GM21723 (cell line): ENCODE measurements around the gene SMCHD1.
"Not testable (repeated sequence)": the region's sequence is repeated elsewhere in the genome, so short reads cannot be mapped to it uniquely, and the experiment has no call there.

ENCODE experiments used
- ATAC-seq: cut with Tn5 transposase; IDR thresholded peaks from one replicate; pipeline ENCODE4 v1.9.1; 2021; ENCODE audit warnings: mild to moderate bottlenecking, moderate library complexity; ENCODE audit not compliant: unreplicated experiment

The SMCHD1 gene

DNA sequence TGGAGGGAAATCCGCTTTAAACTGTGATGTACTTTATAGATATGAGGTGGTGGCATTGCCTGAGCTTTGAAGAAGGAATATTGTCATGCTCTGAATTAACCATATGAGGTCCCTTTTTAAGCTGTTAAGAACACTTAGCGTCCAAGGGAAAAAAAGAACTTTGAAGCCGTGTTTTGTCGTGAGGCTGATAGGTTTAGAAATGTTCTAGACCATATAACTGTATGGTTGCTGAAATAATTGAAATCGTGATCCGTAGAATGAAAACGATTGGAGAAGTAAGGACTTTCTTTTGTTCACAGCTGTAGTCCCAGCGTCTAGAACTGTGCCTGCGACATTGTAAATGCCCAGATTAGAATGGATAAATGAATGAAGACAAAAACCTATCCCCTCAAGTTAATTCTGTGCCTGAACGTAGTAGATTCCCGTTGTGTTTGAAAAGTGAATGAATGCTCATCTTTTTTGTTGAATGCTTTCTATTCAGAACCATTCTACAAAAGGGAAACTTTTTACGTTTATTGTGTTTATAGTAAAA, 1.5 kb downstream of the SMCHD1 start:
- ATAC-seq: no peak

DNA sequence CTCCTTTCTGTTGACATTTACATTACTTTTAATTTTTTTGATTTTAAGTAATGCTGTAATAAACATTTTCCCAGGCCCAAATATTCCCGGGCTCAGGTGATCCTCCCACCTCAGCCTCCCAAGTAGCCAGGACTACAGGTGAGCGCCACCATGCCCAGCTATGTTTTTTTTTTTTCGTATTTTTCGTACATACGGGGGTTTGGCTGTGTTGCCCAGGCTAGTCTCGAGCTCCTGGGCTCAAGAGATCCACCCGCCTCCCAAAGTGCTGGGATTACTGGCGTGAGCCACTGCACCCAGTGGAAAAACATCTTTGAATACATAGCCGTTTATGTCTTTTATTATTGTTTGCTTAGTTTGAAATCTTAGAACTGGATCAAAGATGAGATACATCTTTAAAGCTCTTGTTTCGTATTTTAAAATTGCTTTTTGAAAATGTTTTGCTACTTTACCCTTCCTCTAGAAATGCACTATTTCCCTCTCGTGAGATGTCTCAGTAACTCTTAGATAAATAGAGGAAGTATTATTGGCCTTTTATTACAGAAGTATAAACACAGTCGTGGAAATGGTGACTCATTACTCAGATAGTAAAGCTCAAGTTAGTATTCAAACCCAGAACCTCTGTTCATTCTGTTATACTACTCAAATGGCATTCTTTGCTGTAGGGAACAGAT, 2.4 kb downstream of the SMCHD1 start:
- ATAC-seq: no peak

DNA sequence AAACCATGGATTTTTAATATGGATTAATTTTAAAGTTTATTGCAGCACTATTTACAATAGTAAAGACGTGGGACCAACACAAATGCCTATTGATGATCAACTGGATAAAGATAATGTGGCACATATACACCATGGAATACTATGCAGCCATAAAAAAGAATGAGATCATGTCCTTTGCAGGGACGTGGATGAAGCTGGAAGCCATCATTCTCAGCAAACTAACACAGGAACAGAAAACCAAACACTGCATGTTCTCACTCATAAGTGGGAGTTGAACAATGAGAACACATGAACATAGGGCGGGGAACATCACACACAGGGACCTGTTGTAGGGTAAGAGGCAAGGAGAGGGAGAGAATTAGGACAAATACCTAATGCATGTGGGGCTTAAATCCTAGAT, 5.3 kb downstream of the SMCHD1 start:
- ATAC-seq: not testable (repeated sequence)

GRCh38 chr18:2662288-2662687, 6.8 kb downstream of the SMCHD1 start:
- not testable (repeated sequence) for ATAC-seq

DNA sequence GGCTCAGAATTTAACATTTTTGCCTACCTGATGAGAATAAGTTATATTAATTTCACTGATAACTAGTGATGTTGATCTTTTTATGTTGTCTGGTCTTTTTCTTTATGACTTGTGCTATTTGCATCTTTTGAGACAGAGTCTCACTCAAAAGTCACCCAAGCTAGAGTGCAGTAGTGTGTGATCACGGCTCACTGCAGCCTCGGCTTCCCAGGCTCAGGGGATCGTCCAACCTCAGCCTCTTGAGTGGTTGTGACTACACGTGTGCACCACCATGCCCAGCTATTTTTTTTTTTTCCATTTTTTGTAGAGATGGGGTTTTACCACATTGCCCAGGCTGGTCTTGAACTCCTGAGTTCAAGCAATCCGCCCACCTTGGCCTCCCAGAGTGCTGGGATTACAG, 7.5 kb downstream of the SMCHD1 start:
- ATAC-seq: no peak

GRCh38 chr18:2672410-2672809, 16.9 kb downstream of the SMCHD1 start:
- no peak for ATAC-seq

DNA sequence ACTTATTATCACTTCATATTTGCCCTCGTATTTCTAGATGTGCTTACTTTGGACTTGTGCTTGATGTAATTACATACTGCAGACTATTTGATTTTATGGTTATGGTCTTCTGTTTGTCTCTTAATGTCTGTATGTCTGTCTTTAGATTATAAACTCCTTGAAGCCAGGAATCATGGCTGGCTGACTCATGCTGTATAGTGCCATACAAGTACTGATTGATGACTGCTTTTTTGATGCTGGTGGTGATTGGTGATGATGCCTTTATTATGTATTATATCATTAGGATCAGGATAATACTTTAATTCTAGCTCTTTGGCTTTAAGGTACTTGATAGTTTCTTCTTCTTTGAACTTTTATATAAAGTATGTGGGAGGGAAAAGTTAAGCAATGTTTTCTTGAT, 17.3 kb downstream of the SMCHD1 start:
- ATAC-seq: no peak

DNA sequence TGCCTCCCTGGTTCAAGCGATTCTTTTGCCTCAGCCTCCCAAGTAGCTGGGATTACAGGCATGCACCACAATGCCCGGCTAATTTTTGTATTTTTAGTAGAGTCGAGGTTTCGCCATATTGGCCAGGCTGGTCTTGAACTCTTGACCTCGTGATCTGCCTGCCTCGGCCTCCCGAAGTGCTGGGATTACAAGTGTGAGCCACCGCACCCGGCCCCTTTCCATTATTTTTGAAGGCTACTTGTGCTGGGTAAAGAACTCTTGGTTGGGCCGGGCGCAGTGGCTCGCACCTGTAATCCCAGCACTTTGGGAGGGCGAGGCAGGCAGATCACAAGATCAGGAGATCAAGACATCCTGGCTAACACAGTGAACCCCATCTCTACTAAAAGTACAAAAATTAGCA, 23.4 kb downstream of the SMCHD1 start:
- not testable (repeated sequence) for ATAC-seq

GRCh38 chr18:2680216-2680792, 24.8 kb downstream of the SMCHD1 start:
- ATAC-seq: no peak

DNA sequence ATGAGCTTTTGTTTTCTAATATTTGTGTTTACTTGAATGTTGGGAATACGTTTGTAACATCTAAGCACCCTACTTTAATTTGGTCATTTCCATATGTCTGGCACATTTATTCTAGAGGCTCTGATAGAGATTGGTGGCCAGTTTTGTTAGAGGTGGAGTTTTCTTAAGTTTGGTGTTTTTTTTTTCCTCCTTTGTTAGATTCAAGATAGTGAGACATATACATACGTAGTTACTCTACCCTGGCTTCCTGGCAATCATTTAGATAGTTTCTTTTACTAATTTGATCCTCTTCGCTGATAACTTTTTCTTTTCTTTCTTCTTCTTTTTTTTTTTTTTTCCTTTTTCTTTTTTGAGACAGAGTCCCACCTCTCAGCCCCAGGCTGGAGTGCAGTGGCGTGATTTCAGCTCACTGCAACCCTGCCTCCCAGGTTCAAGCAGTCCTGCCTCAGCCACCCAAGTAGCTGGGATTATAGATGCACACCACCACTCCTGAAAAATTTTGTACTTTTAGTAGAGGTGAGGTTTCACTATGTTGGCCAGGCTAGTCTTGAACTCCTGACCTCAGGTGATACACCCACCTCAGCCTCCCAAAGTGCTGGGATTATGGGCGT, 26.6 kb downstream of the SMCHD1 start:
- no peak for ATAC-seq

DNA sequence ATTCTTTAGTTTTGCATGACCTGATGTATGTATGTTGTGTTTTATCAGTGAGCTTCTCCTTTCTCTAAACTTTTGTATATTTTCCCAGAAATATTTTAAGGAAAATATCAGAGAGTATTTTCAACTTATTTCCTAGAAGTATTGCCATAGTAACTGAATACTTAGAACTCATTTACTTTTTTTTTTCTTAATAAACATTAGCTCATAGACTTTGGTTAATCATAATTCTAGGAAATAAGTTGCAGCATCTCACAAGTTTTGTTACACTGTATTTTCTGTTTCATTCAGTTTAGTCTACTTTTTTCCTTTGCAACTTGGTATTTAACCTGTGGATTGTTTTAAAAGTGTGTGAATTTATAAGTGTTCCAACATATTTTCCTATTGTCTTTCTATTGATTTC, 27.5 kb downstream of the SMCHD1 start:
- ATAC-seq: no peak

DNA sequence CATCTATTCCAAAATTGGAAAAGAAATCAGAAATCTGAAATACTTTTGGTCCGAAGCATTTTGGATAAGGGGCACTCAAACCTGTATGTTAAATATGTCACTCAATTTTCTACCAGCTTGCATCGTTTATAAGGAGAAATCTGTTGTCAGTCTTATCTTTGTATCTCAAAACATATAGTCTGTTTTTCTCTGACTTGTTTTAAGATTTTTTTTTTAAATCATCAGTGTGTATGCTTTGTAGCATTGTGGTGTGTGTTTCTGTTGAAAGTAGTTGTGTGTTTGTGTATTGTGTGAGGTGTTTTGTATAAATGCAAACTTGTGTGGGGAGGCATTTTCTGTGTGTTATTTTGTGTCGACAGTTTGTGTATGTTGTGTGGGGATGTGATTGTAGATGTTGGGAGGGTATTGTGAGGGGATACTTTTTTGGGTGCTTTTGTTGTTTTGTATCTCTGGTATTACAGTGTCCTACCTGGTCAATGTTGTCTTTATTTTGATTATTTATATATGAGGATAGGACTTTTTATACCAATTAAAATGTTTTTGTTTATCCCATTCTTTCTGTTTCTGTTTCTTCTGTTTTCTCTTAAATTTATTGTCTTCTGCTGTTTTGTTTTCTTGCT, 30.9 kb downstream of the SMCHD1 start:
- ATAC-seq: no peak

DNA sequence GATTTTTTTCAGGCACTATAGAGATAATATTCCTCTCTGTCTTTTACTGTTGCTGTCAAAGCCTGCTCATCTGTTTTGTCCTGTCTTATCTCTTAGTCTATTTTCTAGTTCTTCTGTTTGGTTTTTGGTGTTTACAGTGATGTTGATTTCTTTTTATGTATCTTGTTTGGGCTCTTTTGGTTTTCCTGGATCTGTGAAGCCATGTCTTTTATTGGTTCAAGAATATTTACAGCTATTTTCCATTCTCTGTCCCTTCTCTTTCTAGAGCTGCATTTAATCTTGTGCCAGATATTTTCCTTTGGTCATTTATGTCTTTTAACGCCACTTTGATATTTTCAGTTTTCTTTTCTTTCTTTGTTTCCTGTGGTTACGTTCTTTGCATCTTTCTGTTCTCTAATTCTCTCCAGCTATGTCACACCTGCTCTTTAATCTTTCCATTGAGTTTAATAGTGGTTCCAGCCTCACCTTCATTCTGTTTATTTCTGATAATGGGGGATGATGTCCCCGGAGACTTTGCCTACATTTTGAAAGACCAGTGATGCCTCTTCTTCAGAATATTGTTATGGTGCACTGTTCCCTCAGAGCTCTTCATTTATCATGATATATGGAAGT, 32.0 kb downstream of the SMCHD1 start:
- ATAC-seq: peak; percentile 74

- ATAC-seq: no peak
Observed at GRCh38 chr18:2692508-2692907, 37.0 kb downstream of the SMCHD1 start.

DNA sequence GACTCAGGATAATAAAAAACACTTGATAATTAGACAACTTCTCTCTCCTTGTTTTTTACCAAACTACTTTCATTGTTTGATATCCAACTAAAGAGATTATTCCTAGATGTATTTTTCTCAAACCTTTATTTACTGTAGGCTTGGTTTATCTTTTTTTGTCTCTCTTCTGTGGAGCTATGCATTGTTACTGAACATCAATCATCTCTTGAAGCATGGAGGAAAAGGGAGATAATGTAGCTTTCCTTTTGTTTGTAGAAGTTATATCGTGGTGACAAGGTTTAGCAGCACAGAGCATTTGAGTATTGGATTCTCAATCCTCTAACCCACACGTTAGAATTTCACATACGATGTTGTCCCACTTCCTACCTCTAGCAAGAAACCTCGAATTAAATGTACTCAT, 41.7 kb downstream of the SMCHD1 start:
- ATAC-seq: no peak

- ATAC-seq: no peak
Observed at GRCh38 chr18:2699001-2699400, 43.5 kb downstream of the SMCHD1 start.

DNA sequence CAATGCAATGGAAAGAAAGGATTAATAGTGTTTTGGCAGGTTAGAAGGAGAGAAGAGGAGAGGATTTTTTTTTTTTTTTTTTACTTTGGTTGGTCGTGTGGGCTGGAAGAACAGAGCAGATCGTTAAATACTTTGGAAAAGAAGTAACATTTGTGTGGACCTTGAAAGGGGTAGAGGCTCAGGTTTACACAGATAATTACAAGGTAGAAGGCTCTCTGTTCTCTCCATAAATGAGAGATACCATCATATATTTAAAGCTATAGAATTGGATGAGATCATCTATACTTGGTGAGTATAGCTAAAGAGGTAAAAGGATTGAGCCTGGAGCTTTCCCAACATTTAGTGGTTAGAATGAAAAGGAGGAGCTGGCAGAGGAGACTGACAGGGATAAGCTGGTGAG, 49.0 kb downstream of the SMCHD1 start:
- no peak for ATAC-seq

DNA sequence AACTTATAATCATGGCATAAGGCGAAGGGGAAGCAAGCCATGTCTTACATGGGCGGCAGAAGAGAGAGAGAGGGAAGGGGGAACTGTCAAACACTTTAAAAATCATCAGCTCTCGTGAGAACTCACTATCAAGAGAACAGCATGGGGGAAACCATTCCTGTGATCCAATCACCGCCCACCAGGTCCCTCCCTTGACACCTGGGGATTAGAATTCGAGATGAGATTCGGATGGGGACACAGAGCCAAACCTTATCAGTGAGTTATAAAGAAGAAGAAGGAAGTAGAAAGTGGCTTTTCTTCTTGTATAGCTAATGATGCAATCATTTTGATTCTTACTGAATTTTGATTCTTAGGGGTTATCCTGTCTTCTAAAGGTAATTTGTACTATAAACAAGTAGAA, 51.4 kb downstream of the SMCHD1 start:
- no peak for ATAC-seq

DNA sequence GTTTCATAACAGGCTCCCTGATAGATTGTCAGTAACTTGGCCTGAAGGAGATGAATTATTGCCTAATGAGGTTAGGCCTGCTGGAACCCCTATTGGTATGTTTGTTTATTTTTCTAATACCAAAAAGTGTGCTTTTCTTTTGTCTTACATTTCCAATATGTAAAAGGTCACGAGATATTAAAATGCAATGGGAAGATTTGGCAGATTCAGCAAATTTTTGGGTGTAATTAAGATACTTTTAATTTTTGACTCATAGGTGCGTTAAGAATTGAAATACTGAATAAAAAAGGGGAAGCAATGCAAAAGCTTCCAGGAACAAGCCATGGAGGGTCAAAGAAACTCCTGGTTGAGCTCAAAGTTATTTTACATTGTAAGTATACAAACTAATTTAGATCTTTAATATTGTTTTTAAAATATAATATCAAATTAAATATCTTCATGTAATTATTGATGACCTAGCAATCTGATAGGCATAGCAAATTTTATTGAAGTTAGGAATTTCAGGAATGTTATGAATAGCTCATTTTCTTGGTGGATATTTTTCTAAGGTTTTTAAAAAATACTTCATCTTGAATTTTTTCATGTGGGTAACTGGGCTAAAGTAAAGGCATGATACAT, 52.1 kb downstream of the SMCHD1 start:
- no peak for ATAC-seq

- no peak for ATAC-seq
Observed at GRCh38 chr18:2709316-2709715, 53.8 kb downstream of the SMCHD1 start.

DNA sequence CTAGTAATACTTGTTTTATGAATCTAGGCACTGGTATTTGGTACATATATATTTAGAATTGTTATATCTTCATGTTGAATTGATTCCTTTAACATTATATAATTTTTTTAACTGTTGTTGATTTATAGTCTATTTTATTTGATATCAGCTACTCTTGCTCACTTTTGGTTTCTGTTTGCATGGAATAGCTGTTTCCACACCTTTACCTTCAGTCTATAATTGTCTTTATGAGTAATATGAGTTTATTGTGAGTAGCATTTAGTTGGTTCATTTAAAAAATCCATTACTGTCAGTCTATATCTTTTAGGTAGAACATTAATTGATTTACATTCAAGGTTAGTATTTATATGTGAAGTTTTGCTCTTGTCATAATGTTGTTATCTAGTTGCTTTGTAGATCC, 58.6 kb downstream of the SMCHD1 start:
- ATAC-seq: no peak
